Small intestine (tissue), 7 donors: ENCODE data around the gene KCTD13. TPM values are rescaled to one million over a fixed set of nuclear protein-coding genes. Genes with fewer than 3 reads are reported as not detected.
"Not testable (repeated sequence)": the region's sequence is repeated elsewhere in the genome, so short reads cannot be mapped to it uniquely, and the experiment has no call there.

Experiments
- DNase-seq, 2 donors: peaks; one replicate each; pipeline versions ENCODE4 v3.0.0 to v3.0.0-alpha.2; 2013
- FAIRE-seq: peaks from 2 replicates; lab custom pipeline; 2012; peaks lifted over from hg19 to GRCh38; lab: Jason Lieb, UNC
- H3K27ac ChIP-seq, 3 donors: one replicate each; pipeline ENCODE4 v1.5.1; 2013; ENCODE audit warnings: low read length in 2 of 3, mild to moderate bottlenecking in 2 of 3, control low read depth in 1 of 3, inconsistent platforms in 1 of 3, low read depth in 1 of 3, moderate library complexity in 1 of 3
- H3K27me3 ChIP-seq, 3 donors: one replicate each; pipeline ENCODE4 v1.6.1; 2013; ENCODE audit warnings: low read length in 3 of 3, inconsistent platforms in 1 of 3; ENCODE audit not compliant: control insufficient read depth in 3 of 3, insufficient read depth in 3 of 3
- H3K36me3 ChIP-seq, 3 donors: one replicate each; pipeline ENCODE4 v1.6.1; 2013; ENCODE audit warnings: low read length in 3 of 3, inconsistent platforms in 1 of 3, low read depth in 1 of 3, mild to moderate bottlenecking in 1 of 3, moderate library complexity in 1 of 3; ENCODE audit not compliant: control insufficient read depth in 3 of 3, insufficient read depth in 2 of 3
- H3K4me1 ChIP-seq, 3 donors: one replicate each; pipeline ENCODE4 v1.6.1; 2013; ENCODE audit warnings: low read length in 2 of 3, inconsistent platforms in 1 of 3, low read depth in 1 of 3, mild to moderate bottlenecking in 1 of 3, moderate library complexity in 1 of 3; ENCODE audit not compliant: control insufficient read depth in 3 of 3, insufficient read depth in 2 of 3
- H3K4me3 ChIP-seq, 3 donors: one replicate each; pipeline ENCODE4 v1.5.1; 2013; ENCODE audit warnings: low read length in 3 of 3, control low read depth in 1 of 3, inconsistent platforms in 1 of 3, low read depth in 1 of 3, mild to moderate bottlenecking in 1 of 3, moderate library complexity in 1 of 3
- H3K9me3 ChIP-seq, 2 donors: one replicate each; pipeline ENCODE4 v1.6.1; 2013; ENCODE audit warnings: low read depth in 1 of 2, low read length in 1 of 2; ENCODE audit not compliant: control insufficient read depth in 2 of 2, insufficient read depth in 1 of 2
- WGBS, 3 donors: extraction: QIAGEN DNeasy Blood & Tissue Kit; methylation state at CpG; one replicate each; pipeline ENCODE4 v1.1.7; 2013; 5-methylcytosine and 5-hydroxymethylcytosine counted together
- polyA plus RNA-seq, 4 donors: library from polyadenylated mRNA; stranded (reverse) in 3 of 4; unstranded in 1 of 4; fragments of 200-250 nt in 3 of 4; fragments of 120-200 nt in 1 of 4; gene quantifications; one replicate each; pipeline versions ENCODE4 v1.2.1 to v1.2.3, GENCODE V29; 2013
- donor health status: healthy with polysubstance abuse.
- donor health status: control.
- donor health status: control.
- donor health status: Bipolar disorder and iron deficiency.
- donor health status: healthy.

Gene KCTD13
- polyA plus RNA-seq, 4 donors, result 10.8 to 26.6 (median 15.9) TPM

- no peak for FAIRE-seq
- WGBS, 3 donors, result 43 to 61% (median 55%) methylated on average over 6 of the region's 6 CpGs
These were observed 10.3 kb downstream of the KCTD13 start for GRCh38 chr16:29915590-29916247.

GRCh38 chr16:29913514-29913913 is 12.5 kb downstream of the KCTD13 start:
- FAIRE-seq (no peak), DNase-seq (no peak)
- Histone ChIP-seq H3K27me3 (no peaks in the 10 kb centered on the region), H3K4me1 (no peaks in the 10 kb centered on the region), H3K9me3 (no peaks in the 10 kb centered on the region), H3K4me3 (no peak overlapping the region), H3K27ac (no peak overlapping the region), H3K36me3 (peaks cover 0 to 44% (median 0%) of the 10 kb centered on the region in 3 donors)
- WGBS, 3 donors, result 96 to 98% (median 97%) methylated on average over 8 of the region's 8 CpGs

More at GRCh38 chr16:29915590-29916247, 10.3 kb downstream of the KCTD13 start:
- H3K27me3 ChIP-seq, result no peaks in the 10 kb centered on the region
- no peaks in the 10 kb centered on the region for H3K9me3 ChIP-seq
- H3K4me3 ChIP-seq, result no peak overlapping the region
- no peaks in the 10 kb centered on the region for H3K4me1 ChIP-seq
- H3K36me3 ChIP-seq, result peaks cover 0 to 45% (median 3%) of the 10 kb centered on the region in 3 donors
- H3K27ac ChIP-seq, result no peak overlapping the region
- peak in 1 of 2 donors; percentile 26 for DNase-seq

DNA sequence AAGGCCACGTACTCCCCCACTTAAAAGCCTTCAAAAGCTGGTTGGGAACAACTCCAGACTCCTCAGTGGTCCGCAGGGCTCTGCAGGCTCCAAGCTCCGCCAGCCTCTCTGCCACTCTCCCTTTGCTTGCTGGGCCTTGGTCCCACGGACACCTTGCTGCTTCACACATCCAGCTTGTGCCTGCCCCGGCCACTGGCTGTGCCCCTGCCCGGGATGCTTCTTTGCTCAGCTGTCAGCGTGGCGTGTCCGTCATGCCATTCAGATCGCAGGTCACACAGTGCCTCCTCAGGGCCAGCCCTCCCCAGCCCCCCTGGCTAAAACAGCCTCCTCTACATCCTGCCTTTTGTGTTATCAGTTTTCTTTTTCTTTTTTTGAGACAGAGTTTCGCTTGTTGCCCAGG is 13.9 kb downstream of the KCTD13 start:
- Histone ChIP-seq H3K27me3 (no peaks in the 10 kb centered on the region), H3K36me3 (peaks cover 0 to 43% (median 0%) of the 10 kb centered on the region in 3 donors), H3K27ac (no peak overlapping the region), H3K4me1 (no peaks in the 10 kb centered on the region), H3K4me3 (no peak overlapping the region), H3K9me3 (no peaks in the 10 kb centered on the region)
- WGBS, 3 donors, result 83 to 85% (median 84%) methylated on average over 11 of the region's 11 CpGs
- DNase-seq (no peak), FAIRE-seq (no peak)

GRCh38 chr16:29911676-29912010 is 14.4 kb downstream of the KCTD13 start:
- FAIRE-seq (no peak), DNase-seq (no peak)
- H3K27me3 ChIP-seq, result no peaks in the 10 kb centered on the region
- no peaks in the 10 kb centered on the region for H3K9me3 ChIP-seq
- no peak overlapping the region for H3K27ac ChIP-seq
- no peak overlapping the region for H3K4me3 ChIP-seq
- H3K36me3 ChIP-seq, result peaks cover 0 to 44% (median 0%) of the 10 kb centered on the region in 3 donors
- WGBS, 3 donors, result 82 to 93% (median 88%) methylated on average over 15 of the region's 15 CpGs
- H3K4me1 ChIP-seq, result no peaks in the 10 kb centered on the region

GRCh38 chr16:29910819-29911675 is 15.0 kb downstream of the KCTD13 start:
- DNase-seq, result no peak
- Histone ChIP-seq H3K4me1 (no peaks in the 10 kb centered on the region), H3K4me3 (no peak overlapping the region), H3K27ac (no peak overlapping the region), H3K36me3 (peaks cover 0 to 47% (median 0%) of the 10 kb centered on the region in 3 donors), H3K27me3 (no peaks in the 10 kb centered on the region), H3K9me3 (no peaks in the 10 kb centered on the region)
- WGBS, 3 donors, result 89 to 91% (median 89%) methylated on average over 19 to 20 of the region's 20 CpGs
- FAIRE-seq, result no peak

DNA sequence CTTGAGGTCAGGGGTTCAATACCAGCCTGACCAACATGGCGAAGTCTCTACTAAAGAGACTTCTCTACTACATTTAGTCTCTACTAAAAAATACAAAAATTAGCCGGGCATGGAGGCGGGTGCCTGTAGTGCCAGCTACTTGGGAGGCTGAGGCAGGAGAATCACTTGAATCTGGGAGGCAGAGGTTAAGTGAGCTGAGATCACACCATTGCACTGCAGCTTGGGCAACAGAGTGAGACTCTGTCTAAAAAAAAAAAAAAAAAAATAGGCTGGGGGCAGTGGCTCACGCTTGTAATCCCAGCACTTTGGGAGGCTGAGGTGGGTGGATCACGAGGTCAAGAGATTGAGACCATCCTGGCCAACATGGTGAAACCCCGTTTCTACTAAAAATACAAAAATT is 16.2 kb downstream of the KCTD13 start:
- DNase-seq, H3K27me3 ChIP-seq, H3K4me1 ChIP-seq, H3K27ac ChIP-seq, H3K4me3 ChIP-seq, FAIRE-seq, H3K9me3 ChIP-seq: not testable (repeated sequence)
- H3K36me3 ChIP-seq, result peaks cover 0 to 59% (median 0%) of the 10 kb centered on the region in 3 donors
- WGBS, 3 donors, result 82 to 98% (median 97%) methylated on average over 4 to 6 of the region's 6 CpGs

DNA sequence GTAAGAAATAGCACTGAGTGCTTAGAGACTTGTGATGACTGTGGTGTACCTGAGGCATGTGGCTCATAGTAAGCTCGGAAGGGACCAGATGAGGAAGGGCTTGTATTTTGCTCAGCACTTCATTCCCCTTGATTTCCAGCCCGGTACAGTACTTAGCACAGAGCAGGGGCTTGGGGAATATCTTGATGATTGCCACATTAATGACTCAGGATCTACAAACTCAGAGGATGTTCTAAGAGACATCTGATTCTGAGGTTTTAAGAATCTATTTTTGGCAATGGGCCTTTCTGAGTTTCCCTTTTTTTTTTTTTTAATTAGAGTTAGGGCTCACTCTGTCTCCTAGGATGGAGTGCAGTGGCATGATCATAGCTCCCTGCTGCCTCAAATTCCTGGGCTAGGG is 16.6 kb downstream of the KCTD13 start:
- Histone ChIP-seq H3K9me3 (no peaks in the 10 kb centered on the region), H3K27me3 (no peaks in the 10 kb centered on the region), H3K4me1 (no peaks in the 10 kb centered on the region), H3K27ac (no peak overlapping the region), H3K36me3 (peaks cover 0 to 58% (median 0%) of the 10 kb centered on the region in 3 donors), H3K4me3 (no peak overlapping the region)
- 82 to 93% (median 89%) methylated on average over 2 of the region's 2 CpGs for WGBS, 3 donors
- FAIRE-seq (no peak), DNase-seq (no peak)

GRCh38 chr16:29908719-29909220 is 17.3 kb downstream of the KCTD13 start:
- Histone ChIP-seq H3K9me3 (no peaks in the 10 kb centered on the region), H3K4me3 (no peak overlapping the region), H3K36me3 (peaks cover 0 to 55% (median 0%) of the 10 kb centered on the region in 3 donors), H3K27me3 (no peaks in the 10 kb centered on the region), H3K27ac (no peak overlapping the region), H3K4me1 (no peaks in the 10 kb centered on the region)
- FAIRE-seq (no peak), DNase-seq (no peak)
- 81 to 95% (median 92%) methylated on average over 2 of the region's 2 CpGs for WGBS, 3 donors
